ENCODE results near the gene MEGF8.

DNA sequence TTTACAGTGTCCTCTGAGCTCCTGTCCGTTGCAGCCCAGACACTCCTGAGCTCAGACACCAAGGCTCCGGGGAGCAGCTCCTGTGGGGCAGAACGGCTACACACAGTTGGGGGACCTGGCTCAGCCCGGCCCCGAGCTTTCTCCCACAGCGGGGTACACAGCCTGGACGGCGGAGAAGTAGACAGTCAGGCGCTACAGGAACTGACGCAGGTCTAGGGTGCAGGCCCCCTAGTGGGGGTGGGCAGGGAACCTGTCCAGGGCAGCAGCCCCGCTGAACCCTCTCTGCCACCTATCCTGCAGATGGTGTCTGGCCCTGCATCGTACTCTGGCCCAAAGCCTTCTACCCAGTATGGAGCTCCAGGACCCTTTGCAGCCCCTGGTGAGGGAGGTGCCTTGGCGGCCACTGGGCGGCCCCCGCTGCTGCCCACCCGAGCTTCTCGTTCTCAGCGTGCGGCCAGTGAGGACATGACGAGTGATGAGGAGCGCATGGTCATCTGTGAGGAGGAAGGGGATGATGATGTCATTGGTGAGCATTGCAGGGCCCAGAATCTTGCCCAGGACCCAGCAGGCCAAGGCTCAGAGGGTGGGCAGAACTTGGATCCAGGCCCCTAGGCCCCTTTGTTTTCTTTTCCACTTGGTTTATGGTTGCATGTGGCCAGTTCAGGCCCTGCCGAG lies 36.4 kb upstream of the MEGF8 start:
- TF ChIP-seq EZH2 (IDR thresholded peaks at IDR 0.05; ENCODE audit: borderline replicate concordance, low read depth, low read length, severe bottlenecking) (no peak), POLR2AphosphoS5 (IDR thresholded peaks at IDR 0.05; ENCODE audit: insufficient read depth, low read depth, low read length) (no peak)
- TF ChIP-seq, protein P1, sequence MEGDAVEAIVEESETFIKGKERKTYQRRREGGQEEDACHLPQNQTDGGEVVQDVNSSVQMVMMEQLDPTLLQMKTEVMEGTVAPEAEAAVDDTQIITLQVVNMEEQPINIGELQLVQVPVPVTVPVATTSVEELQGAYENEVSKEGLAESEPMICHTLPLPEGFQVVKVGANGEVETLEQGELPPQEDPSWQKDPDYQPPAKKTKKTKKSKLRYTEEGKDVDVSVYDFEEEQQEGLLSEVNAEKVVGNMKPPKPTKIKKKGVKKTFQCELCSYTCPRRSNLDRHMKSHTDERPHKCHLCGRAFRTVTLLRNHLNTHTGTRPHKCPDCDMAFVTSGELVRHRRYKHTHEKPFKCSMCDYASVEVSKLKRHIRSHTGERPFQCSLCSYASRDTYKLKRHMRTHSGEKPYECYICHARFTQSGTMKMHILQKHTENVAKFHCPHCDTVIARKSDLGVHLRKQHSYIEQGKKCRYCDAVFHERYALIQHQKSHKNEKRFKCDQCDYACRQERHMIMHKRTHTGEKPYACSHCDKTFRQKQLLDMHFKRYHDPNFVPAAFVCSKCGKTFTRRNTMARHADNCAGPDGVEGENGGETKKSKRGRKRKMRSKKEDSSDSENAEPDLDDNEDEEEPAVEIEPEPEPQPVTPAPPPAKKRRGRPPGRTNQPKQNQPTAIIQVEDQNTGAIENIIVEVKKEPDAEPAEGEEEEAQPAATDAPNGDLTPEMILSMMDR (IDR thresholded peaks at IDR 0.05; ENCODE audit: extremely low read depth in 1 of 2, insufficient read depth in 1 of 2, low read depth in 1 of 2, low read length in 2 of 2), result no peak

All from endothelial cell of umbilical vein (primary cell).